HG03457 (cell line): Measurements from ENCODE around the gene NPFFR2.
"Not testable (repeated sequence)": the region's sequence is repeated elsewhere in the genome, so short reads cannot be mapped to it uniquely, and the experiment has no call there.

Experiments used
- ATAC-seq: cut with Tn5 transposase; IDR thresholded peaks from one replicate; pipeline ENCODE4 v1.9.1; 2021; ENCODE audit warnings: moderate number of reproducible peaks; ENCODE audit not compliant: unreplicated experiment

Gene NPFFR2

DNA sequence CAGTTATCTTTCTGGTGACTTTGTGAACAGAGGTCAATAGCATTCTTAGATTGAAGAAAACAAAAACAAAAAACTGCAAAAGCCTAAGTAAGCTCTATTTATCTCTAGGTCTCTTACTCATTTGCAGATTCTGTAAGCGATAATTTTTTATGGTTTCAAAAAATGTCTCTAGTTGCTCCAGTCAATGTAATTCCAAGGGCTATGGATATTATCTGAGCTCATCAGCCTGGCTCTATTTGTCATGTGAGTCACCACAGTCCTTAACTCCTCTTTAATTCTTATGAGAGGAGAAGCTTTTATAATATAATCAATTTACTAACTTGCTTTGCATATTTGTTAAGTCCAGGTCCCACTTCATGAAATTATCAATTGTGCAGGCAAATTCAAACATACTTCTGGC, 79.1 kb downstream of the NPFFR2 start:
- ATAC-seq, result no peak

DNA sequence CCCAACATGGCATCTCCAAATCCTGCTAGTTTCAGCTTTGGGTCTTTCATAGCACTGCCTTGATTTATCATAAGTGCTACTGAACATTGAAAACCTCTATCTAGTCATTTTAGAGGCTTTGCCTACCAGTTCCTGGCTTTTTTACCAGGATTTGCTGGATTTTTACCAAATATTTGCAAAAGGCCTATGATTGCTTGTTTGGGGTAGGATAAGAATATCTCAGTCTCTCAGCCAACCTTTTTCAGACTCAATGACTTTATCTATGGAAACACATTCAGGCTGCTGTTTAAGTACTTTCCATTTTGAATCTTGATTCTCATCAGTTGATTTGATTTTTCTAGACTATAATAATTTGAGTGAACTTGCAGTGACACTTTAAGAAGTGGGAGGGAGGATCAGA, 80.1 kb downstream of the NPFFR2 start:
- ATAC-seq, result no peak

DNA sequence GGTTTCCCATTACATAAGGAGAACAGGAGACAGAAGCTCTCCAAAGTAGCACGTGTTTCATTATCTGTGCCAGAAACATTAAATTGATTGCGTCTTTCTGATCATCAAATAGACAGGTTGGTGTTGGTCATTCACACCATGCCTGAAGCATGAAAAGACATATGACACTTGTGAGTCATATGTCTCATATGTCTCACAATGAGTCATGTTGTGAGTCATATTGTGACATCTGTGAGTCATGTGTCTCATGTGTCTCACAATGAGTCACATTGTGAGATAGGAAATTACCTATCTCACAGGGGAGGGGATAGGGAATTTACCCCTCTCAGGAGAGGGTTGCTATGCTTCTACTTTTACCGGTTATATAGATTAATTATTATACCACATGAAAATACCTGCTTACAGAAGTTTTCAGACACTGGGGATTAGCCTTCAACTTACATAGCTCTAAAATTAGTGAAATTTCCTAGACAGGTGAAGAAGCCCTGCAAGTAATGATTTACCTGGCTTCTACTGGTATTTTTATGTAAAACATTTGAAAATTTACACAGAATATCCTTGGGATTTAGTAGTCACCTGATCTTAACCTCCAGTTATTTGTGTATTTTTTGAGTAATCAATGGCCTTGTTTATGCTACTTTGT, 80.8 kb downstream of the NPFFR2 start:
- peak; percentile 92 for ATAC-seq

DNA sequence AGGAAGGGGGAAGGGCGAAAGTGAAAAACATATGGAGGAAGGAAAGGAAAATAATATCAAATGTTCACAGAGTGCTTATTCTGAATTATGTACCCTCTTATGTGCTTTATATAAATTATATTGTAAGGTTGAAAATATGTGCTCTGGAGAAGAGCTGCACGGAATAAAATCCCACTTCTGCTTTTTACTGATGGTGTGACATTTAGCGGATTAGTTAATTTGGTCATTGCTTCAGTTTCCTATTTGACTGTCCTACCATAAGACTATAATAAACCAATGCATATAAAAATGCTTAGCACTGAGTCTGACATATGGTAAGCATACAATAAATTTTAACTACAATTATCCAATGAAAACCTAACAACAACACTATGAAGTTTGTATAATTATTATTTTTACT, 86.2 kb downstream of the NPFFR2 start:
- peak; percentile 49 for ATAC-seq

DNA sequence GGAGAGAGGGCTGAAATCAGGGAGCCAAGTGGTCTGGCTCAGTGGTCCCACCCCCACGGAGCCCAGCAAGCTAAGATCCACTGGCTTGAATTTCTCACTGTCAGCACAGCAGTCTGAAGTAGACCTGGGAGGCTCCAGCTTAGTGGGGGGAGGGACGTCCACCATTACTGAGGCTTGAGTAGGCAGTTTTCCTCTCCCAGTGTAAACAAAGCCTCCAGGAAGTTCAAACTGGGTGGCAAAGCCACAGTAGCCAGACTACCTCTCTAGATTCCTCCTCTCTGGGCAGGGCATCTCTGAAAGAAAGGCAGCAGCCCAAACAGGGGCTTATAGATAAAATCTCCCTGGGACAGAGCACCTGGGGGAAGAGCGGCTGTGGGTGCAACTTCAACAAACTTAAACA, 88.1 kb downstream of the NPFFR2 start:
- ATAC-seq, result no peak

DNA sequence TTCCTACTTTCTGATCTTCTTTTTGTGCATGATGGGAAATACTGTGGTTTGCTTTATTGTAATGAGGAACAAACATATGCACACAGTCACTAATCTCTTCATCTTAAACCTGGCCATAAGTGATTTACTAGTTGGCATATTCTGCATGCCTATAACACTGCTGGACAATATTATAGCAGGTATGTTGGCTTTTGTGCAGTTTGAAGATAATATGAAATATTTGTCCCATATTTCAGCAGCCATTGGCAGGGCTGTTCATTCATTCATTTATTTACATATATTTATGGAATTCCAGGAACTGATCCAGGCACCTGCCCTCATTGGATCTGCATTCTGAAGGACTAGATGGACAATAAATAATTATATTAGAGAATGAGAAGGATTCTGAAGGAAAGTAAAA, 96.9 kb downstream of the NPFFR2 start:
- ATAC-seq, result no peak

DNA sequence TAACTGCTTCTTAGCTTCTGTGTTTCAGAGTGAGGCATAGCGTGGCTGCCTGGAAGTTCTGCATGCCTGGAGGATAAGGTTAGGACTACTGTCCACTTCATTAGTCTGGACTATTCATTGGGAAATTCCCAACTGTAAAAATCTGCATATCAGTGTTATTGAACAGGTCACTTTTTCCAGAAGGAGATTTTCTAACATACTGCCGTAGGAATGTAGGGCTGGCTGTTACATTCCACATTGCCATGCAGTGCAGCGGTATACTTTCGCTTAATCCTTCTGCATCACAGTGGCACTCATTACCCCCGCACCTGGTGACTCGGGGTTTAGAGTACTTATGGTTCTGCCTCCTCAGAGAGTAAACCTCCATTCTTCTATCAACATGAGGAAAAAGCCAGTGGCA, 104.6 kb downstream of the NPFFR2 start:
- ATAC-seq, result no peak

DNA sequence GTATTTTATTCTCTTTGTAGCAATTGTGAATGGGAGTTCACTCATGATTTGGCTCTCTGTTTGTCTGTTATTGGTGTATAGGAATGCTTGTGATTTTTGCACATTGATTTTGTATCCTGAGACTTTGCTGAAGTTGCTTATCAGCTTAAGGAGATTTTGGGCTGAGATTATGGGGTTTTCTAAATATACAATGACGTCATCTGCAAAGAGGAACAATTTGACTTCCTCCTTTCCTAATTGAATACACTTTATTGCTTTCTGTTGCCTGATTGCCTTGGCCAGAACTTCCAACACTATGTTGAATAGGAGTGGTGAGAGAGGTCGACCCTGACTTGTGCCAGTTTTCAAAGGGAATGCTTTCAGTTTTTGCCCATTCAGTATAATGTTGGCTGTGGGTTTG, 108.2 kb downstream of the NPFFR2 start:
- not testable (repeated sequence) for ATAC-seq

DNA sequence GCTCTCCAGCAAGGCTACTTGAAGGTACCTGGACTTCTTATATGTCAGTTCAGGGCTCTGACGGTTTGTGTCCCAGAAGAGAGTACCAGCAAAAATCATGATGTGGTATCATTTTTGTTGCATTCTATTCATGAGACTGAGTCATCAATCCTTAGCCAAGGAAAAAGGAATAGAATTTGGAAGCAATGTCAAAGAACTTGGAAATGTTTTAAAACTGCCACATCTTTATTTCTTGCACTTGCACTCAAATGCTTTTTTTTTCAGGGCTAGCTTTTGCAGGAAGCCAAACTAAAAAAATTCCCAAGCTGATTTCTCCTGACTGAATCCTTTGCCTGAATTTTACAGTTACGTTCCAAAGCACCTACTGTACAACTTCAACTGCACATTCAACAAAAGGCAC, 112.4 kb downstream of the NPFFR2 start:
- no peak for ATAC-seq

DNA sequence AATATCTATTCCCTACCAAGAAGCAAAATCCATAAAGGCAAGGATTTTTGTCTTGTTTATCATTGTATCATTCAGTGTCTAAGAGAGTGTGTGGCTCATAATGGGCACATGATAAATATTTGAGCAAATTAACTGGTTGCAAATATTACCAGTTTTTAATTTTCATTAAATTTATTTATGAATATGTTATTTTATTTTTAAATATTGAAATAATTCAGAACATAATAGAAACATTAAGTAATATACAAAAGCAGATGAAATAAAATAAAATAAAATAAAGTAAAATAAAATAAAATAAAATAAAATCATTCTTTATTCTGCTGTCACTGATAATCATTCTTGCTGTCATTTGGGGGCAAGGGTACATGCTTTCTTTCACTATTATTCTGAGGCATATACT, 120.9 kb downstream of the NPFFR2 start:
- no peak for ATAC-seq

DNA sequence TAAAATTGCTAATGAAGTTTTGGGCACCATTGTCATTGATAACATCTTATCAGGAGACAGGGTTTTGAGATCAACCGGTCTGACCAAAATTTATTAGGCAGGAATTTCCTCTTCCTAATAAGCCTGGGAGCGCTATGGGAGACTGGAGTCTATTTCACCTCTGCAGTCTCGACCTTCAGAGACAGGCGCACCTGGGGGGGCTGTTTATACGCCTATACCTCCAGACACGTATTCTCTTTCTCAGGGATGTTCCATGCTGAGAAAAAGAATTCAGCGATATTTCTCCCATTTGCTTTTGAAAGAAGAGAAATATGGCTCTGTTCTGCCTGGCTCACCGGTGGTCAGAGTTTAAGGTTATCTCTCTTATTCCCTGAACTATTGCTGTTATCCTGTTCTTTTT, 121.8 kb downstream of the NPFFR2 start:
- not testable (repeated sequence) for ATAC-seq

DNA sequence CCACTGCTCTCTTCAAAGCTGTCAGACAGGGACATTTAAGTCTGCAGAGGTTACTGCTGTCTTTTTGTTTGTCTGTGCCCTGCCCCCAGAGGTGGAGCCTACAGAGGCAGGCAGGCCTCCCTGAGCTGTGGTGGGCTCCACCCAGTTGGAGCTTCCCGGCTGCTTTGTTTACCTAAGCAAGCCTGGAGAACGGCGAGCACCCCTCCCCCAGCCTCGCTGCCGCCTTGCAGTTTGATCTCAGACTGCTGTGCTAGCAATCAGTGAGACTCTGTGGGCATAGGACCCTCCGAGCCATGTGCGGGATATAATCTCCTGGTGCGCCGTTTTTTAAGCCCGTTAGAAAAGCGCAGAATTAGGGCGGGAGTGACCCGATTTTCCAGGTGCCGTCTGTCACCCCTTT, 137.5 kb downstream of the NPFFR2 start:
- not testable (repeated sequence) for ATAC-seq

DNA sequence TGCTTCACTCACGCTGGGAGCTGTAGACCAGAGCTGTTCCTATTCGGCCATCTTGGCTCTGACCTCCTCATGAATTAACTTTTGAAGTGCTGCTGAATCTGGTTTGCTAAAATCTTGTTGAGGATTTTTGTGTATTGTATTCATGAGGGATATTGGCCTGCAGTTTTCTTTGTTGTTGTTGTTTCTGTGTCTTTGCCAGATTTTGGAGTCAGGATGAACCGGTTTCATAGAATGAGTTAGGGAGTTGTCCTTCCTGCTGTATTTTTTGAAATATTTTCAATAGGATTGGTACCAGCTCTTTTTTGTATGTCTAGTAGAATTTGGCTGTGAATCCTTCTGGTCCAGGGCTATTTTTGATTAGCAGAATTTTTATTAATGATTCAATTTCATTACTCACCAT, 138.1 kb downstream of the NPFFR2 start:
- no peak for ATAC-seq

DNA sequence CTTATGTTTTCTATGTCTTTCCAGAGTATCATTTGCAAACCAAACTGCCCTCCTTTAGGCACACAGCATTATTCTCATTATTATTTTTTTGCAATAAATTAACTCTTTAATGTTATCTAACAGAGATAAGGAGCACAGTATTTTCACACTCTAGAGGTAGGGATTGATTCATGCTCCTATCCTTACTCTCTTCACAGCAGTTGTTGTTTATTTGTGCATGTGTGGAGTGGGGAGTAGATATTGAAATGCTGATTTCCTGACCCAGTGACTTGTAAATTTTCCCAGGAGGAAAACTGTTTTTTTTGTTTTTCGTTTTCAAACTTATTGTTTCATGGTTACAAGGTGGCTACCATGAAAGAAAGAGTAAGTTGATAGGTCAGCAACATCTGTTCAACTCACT, 140.0 kb downstream of the NPFFR2 start:
- ATAC-seq, result no peak

DNA sequence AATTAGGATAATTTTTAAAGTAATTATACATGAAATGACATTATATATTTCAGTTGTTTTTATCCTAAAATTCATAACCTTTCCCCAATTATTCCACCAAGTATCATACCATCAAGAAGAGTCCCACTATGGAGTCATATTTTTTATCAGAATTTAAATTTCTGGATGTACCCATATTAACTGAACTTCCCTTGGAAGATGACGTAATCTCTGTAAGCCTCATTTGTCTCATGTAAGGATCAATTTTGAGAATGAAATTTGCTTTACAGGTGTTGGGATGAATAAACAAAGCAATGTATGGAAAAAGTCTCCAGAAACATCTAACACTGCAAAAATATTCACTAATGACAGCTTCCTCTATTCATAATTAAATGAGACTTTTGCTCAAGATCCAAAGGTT, 147.5 kb downstream of the NPFFR2 start:
- ATAC-seq, result no peak

DNA sequence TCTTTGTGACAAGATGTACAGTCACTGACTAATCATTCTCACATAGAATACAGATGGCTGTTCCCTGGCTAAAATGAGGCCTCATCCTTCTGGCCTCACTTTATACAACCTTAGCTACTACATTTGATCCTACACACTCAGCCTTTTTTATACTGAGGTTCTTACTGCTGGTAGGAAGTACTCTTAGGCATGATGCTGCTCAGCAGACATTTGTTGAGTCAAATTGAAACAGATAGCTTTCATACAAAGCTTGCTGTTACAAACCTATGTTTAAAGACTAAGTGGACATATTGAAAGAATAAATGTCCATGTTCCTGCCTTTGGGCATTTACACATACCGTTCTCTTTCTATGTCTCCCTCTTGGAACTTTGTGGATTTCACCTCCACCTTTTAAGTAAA, 154.9 kb downstream of the NPFFR2 start:
- ATAC-seq, result peak; percentile 80

DNA sequence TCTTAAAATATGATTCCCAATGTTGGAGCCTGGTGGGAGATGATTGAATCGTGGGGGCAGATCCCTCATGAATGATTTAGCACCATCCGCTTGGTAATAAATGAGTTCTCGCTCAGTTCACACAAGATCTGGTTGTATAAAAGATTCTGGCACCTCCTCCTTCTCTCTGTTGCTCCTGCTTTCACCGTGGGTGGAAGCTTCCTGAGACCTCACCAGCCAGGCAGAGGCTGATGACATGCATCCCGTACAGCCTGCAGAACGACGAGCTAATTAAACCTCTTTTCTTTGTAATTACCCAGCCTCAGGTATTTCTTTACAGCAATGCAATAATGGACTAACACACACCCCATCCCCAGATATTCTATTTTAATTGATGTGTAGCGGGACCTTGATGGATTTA, 162.2 kb downstream of the NPFFR2 start:
- no peak for ATAC-seq

DNA sequence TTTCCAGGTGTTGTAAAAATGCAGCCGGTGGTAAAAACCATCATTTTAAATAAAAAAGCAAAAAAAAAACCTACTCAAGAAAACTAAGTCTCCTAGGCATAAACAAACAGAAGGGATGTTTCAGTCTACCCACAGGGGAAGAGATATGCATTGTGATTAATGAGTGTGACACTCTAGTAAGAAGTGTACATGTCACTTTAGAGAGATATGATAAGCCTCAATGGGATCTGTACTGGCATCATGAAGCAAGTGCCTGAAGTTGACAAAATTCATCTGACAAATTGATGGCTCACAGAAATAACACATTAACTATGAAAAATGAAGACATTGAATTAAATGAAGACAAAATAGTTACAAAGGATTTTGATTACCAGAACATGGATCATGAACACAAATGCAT, 162.7 kb downstream of the NPFFR2 start:
- ATAC-seq, result no peak
